IMR-90 (cell line): ENCODE measurements around the gene BCKDK. TPM values are rescaled to one million over a fixed set of nuclear protein-coding genes. Genes with fewer than 3 reads are reported as not detected.

Experiments used
- ATAC-seq: fragments of 200-7000 bp; cut with Tn5 transposase; 2 replicates; pipeline ENCODE4 v1.9.1; 2020; ENCODE audit warnings: low read depth, mild to moderate bottlenecking, moderate library complexity
- BruUV-seq: library from RNA; stranded (reverse); fragments of 400-500 nt; replicated peaks from 2 replicates; lab custom pipeline; 2021; lab: Mats Ljungman, UMichigan
- CTCF ChIA-PET: fragments of 300-600 bp; formaldehyde crosslinking; extraction: SDS; loops from one replicate; lab custom pipeline; 2021; ENCODE audit warnings: antibody characterized with exemption; lab: Yijun Ruan, JAX
- POLR2A ChIA-PET: fragments of 300-600 bp; sonication (Branson Sonifier 250); formaldehyde crosslinking; loops from one replicate; lab custom pipeline; 2022; ENCODE audit warnings: antibody characterized with exemption; ENCODE audit not compliant: unreplicated experiment; lab: Charles Lee
- DNase-seq: peaks from one replicate; pipeline ENCODE4 v3.0.0; 2013
- H2AFZ ChIP-seq: replicated peaks from 2 replicates; pipeline ENCODE3; 2013; ENCODE audit warnings: low read length, mild to moderate bottlenecking; ENCODE audit not compliant: poor library complexity
- H2AK5ac ChIP-seq: 2 replicates; pipeline ENCODE4 v1.6.1; 2013; ENCODE audit warnings: low read depth, low read length, inconsistent platforms
- H2AK9ac ChIP-seq: replicated peaks from 2 replicates; pipeline ENCODE3; 2013; ENCODE audit warnings: mild to moderate bottlenecking, low read depth, low read length, moderate library complexity; ENCODE audit not compliant: poor library complexity
- H2BK120ac ChIP-seq: 2 replicates; pipeline ENCODE4 v1.6.1; 2013; ENCODE audit warnings: low read depth, low read length, inconsistent platforms
- H2BK15ac ChIP-seq: 3 replicates; pipeline ENCODE4 v1.6.1; 2013; ENCODE audit warnings: low read depth, low read length, inconsistent platforms
- H2BK20ac ChIP-seq: 2 replicates; pipeline ENCODE4 v1.6.1; 2013; ENCODE audit warnings: low read depth, mild to moderate bottlenecking, inconsistent platforms, low read length, moderate library complexity
- H2BK5ac ChIP-seq: 2 replicates; pipeline ENCODE4 v1.6.1; 2013; ENCODE audit warnings: mild to moderate bottlenecking, low read depth, low read length, inconsistent platforms; ENCODE audit not compliant: poor library complexity, severe bottlenecking
- H3K14ac ChIP-seq: replicated peaks from 2 replicates; pipeline ENCODE4 v1.6.1; 2013; ENCODE audit warnings: low read depth, low read length, inconsistent platforms
- H3K18ac ChIP-seq: 2 replicates; pipeline ENCODE4 v1.6.1; 2013; ENCODE audit warnings: low read depth, low read length, control low read depth
- H3K23ac ChIP-seq: 2 replicates; pipeline ENCODE4 v1.6.1; 2013; ENCODE audit warnings: low read depth, low read length, inconsistent platforms
- H3K27ac ChIP-seq: 2 replicates; pipeline ENCODE4 v1.5.1; 2013; ENCODE audit warnings: mild to moderate bottlenecking, control low read depth, low read length; ENCODE audit not compliant: insufficient read depth
- H3K27me3 ChIP-seq: 2 replicates; pipeline ENCODE4 v1.6.1; 2013; ENCODE audit warnings: low read length; ENCODE audit not compliant: control insufficient read depth, insufficient read depth
- H3K36me3 ChIP-seq: 2 replicates; pipeline ENCODE4 v1.6.1; 2013; ENCODE audit warnings: low read length, mixed read lengths; ENCODE audit not compliant: control insufficient read depth, insufficient read depth
- H3K4ac ChIP-seq: 2 replicates; pipeline ENCODE4 v1.6.1; 2013; ENCODE audit warnings: low read depth, low read length, inconsistent platforms
- H3K4me1 ChIP-seq: 2 replicates; pipeline ENCODE4 v1.6.1; 2013; ENCODE audit warnings: low read length, mixed read lengths; ENCODE audit not compliant: control insufficient read depth, insufficient read depth
- H3K4me2 ChIP-seq: 2 replicates; pipeline ENCODE4 v1.6.1; 2013; ENCODE audit warnings: low read depth, mild to moderate bottlenecking, control low read depth, low read length, moderate library complexity
- H3K4me3 ChIP-seq: 2 replicates; pipeline ENCODE4 v1.5.1; 2013; ENCODE audit warnings: low read depth, mild to moderate bottlenecking, control low read depth, low read length, moderate library complexity; ENCODE audit not compliant: insufficient read depth
- H3K56ac ChIP-seq: 2 replicates; pipeline ENCODE4 v1.6.1; 2013; ENCODE audit warnings: low read length, inconsistent platforms; ENCODE audit not compliant: insufficient read depth; ENCODE audit errors: extremely low read depth
- H3K79me1 ChIP-seq, 2 experiments: 2 replicates each; pipeline ENCODE4 v1.6.1; 2013; ENCODE audit warnings: low read length in 2 of 2, inconsistent platforms in 1 of 2, low read depth in 1 of 2
- H3K9ac ChIP-seq: 2 replicates; pipeline ENCODE4 v1.6.1; 2013; ENCODE audit warnings: low read depth, low read length, control low read depth
- H3K9me1 ChIP-seq: 2 replicates; pipeline ENCODE4 v1.6.1; 2013; ENCODE audit warnings: low read length, inconsistent platforms; ENCODE audit not compliant: insufficient read depth
- H3K9me3 ChIP-seq: 2 replicates; pipeline ENCODE4 v1.6.1; 2013; ENCODE audit warnings: low read length; ENCODE audit not compliant: control insufficient read depth, insufficient read depth
- H4K20me1 ChIP-seq: 2 replicates; pipeline ENCODE4 v1.6.1; 2013; ENCODE audit warnings: low read length, inconsistent platforms; ENCODE audit not compliant: insufficient read depth
- H4K5ac ChIP-seq: 2 replicates; pipeline ENCODE4 v1.6.1; 2013; ENCODE audit warnings: mild to moderate bottlenecking, low read depth, low read length, control low read depth
- H4K8ac ChIP-seq, 2 experiments: 2 replicates each; pipeline ENCODE4 v1.6.1; 2013; ENCODE audit warnings: low read depth in 2 of 2, low read length in 2 of 2, control low read depth in 1 of 2, inconsistent platforms in 1 of 2
- H4K91ac ChIP-seq: 2 replicates; pipeline ENCODE4 v1.6.1; 2013; ENCODE audit warnings: low read depth, low read length, inconsistent platforms; ENCODE audit not compliant: insufficient read depth
- BHLHE40 ChIP-seq: fragments of 150-350 bp; IDR thresholded peaks from 2 replicates; pipeline ENCODE4 v1.6.1; 2016; ENCODE audit warnings: mild to moderate bottlenecking, low read depth, low read length
- CEBPB ChIP-seq: IDR thresholded peaks from 2 replicates; pipeline ENCODE4 v1.6.1; 2012; ENCODE audit warnings: low read depth, low read length, improper control_type of control experiment
- CTCF ChIP-seq: conservative IDR thresholded peaks from 2 replicates; pipeline ENCODE4 v1.5.1; 2012; ENCODE audit warnings: mild to moderate bottlenecking, low read depth, low read length, improper control_type of control experiment
- FOS ChIP-seq: fragments of 150-350 bp; IDR thresholded peaks from 2 replicates; pipeline ENCODE4 v1.6.1; 2016; ENCODE audit warnings: low read depth, low read length
- MAZ ChIP-seq: IDR thresholded peaks from 2 replicates; pipeline ENCODE4 v1.6.1; 2012; ENCODE audit warnings: low read depth, mild to moderate bottlenecking, low read length, improper control_type of control experiment, moderate library complexity, borderline replicate concordance
- NFE2L2 ChIP-seq: fragments of 150-350 bp; IDR thresholded peaks from 2 replicates; pipeline ENCODE4 v1.6.1; 2016; ENCODE audit warnings: low read depth, mild to moderate bottlenecking, low read length
- RAD21 ChIP-seq: IDR thresholded peaks from 2 replicates; pipeline ENCODE4 v1.6.1; 2012; ENCODE audit warnings: low read length, improper control_type of control experiment
- RCOR1 ChIP-seq: IDR thresholded peaks from 2 replicates; pipeline ENCODE4 v1.6.1; 2012; ENCODE audit warnings: mild to moderate bottlenecking, low read length, improper control_type of control experiment; ENCODE audit not compliant: insufficient replicate concordance
- RFX5 ChIP-seq: IDR thresholded peaks from 2 replicates; pipeline ENCODE4 v1.8.0; 2012; ENCODE audit warnings: low read depth, mild to moderate bottlenecking, low read length, moderate library complexity
- SMC3 ChIP-seq: fragments of 150-350 bp; IDR thresholded peaks from 2 replicates; pipeline ENCODE4 v1.6.1; 2016; ENCODE audit warnings: low read depth, mild to moderate bottlenecking, antibody characterized with exemption, low read length, moderate library complexity
- WGBS, 2 experiments: methylation state at CpG; one replicate each; pipeline versions ENCODE4 v1.1.5 to v1.1.7; 2013; ENCODE audit warnings: missing lambda C conversion rate in 2 of 2; ENCODE audit not compliant: insufficient read length in 1 of 2; ENCODE audit errors: extremely low coverage in 2 of 2; 5-methylcytosine and 5-hydroxymethylcytosine counted together
- dilution Hi-C: fragments of 300-500 bp; cut with HindIII; formaldehyde crosslinking; loops from one replicate; pipeline ENCODE4 v1.14.3; 2018; ENCODE audit warnings: low sequenced_read_pairs; ENCODE audit not compliant: unreplicated experiment
- in situ Hi-C: fragments of 300-500 bp; cut with MboI; formaldehyde crosslinking; loops from 3 replicates; pipeline ENCODE4 v1.14.3; 2019; ENCODE audit warnings: low sequenced_read_pairs, inconsistent platforms, mixed read lengths
- intact Hi-C: fragments of 100-400 bp; cut with micrococcal nuclease; formaldehyde crosslinking; loops from 2 replicates; pipeline ENCODE4 v1.10.0; 2022
- polyA plus RNA-seq, 3 experiments: library from polyadenylated mRNA; depleted of rRNA; stranded (reverse); fragments of >200 nt; gene quantifications; 2 replicates each; pipeline ENCODE4 v1.2.3, GENCODE V29; 2012; ENCODE audit warnings: low replicate concordance in 1 of 3
- total RNA-seq: library from RNA; depleted of rRNA; stranded (reverse); fragments of >200 nt; gene quantifications from 2 replicates; pipeline ENCODE4 v1.2.3, GENCODE V29; 2012
- TF ChIP-seq, protein P1 (sequence below): fragments of 150-350 bp; IDR thresholded peaks from 2 replicates; pipeline ENCODE4 v1.6.1; 2016; ENCODE audit warnings: low read depth, mild to moderate bottlenecking, low read length, moderate library complexity, borderline replicate concordance

Gene BCKDK
- total and polyA plus RNA-seq, 2 of the 4 experiments (the other 2 are of a cell fraction): 26.0 to 79.3 TPM

GRCh38 chr16:31080035-31080629 is 28.1 kb upstream of the BCKDK start:
- H2BK20ac ChIP-seq: no peak overlapping the region
- no peak overlapping the region for H3K27ac ChIP-seq
- H3K27me3 ChIP-seq: no peaks in the 10 kb centered on the region
- no peak overlapping the region for H3K23ac ChIP-seq
- H4K20me1 ChIP-seq: peaks cover 21% of the 10 kb centered on the region
- no peak overlapping the region for H3K14ac ChIP-seq
- H3K4me2 ChIP-seq: no peak overlapping the region
- BruUV-seq: no TSS peak
- H2BK15ac ChIP-seq: no peak overlapping the region
- 96% methylated on average over 28 of the region's 40 CpGs; no CpG with 5 or more reads in 1 of the 2 experiments for WGBS, 2 experiments
- no peak overlapping the region for H2AFZ ChIP-seq
- no peak overlapping the region for H4K91ac ChIP-seq
- ChIA-PET CTCF (no interaction called here), POLR2A (no interaction called here)
- H3K4me3 ChIP-seq: no peak overlapping the region
- no peaks in the 10 kb centered on the region for H3K9me3 ChIP-seq
- H3K18ac ChIP-seq: no peak overlapping the region
- no peak overlapping the region for H3K4ac ChIP-seq
- H3K36me3 ChIP-seq: peaks cover 81% of the 10 kb centered on the region
- no peak overlapping the region for H2BK5ac ChIP-seq
- dilution Hi-C loops (no loop called here), in situ Hi-C loops (loop anchor here (10.0 kb wide), 1 partner anchor 95 kb away; the partner anchor contains the start of gene HSD3B7), intact Hi-C loops (no loop called here)
- H4K5ac ChIP-seq: no peak overlapping the region
- H3K4me1 ChIP-seq: no peaks in the 10 kb centered on the region
- H3K79me1 ChIP-seq: peaks cover 14 to 63% of the 10 kb centered on the region in 2 experiments
- no peak for ATAC-seq
- H3K9ac ChIP-seq: no peak overlapping the region
- no peak overlapping the region for H3K56ac ChIP-seq
- H3K9me1 ChIP-seq: peaks cover 3% of the 10 kb centered on the region; the same call in 1 of the 2 replicates
- H2AK9ac ChIP-seq: no peak overlapping the region
- no peak for TF ChIP-seq SMC3
- TF ChIP-seq RCOR1: no peak
- TF ChIP-seq RFX5: no peak
- no peak for TF ChIP-seq FOS
- no peak for TF ChIP-seq BHLHE40
- TF ChIP-seq, protein P1, sequence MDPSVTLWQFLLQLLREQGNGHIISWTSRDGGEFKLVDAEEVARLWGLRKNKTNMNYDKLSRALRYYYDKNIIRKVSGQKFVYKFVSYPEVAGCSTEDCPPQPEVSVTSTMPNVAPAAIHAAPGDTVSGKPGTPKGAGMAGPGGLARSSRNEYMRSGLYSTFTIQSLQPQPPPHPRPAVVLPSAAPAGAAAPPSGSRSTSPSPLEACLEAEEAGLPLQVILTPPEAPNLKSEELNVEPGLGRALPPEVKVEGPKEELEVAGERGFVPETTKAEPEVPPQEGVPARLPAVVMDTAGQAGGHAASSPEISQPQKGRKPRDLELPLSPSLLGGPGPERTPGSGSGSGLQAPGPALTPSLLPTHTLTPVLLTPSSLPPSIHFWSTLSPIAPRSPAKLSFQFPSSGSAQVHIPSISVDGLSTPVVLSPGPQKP: no peak
- no peak for TF ChIP-seq NFE2L2
- no peak for TF ChIP-seq MAZ
- no peak for TF ChIP-seq CTCF
- TF ChIP-seq CEBPB: no peak
- no peak for TF ChIP-seq RAD21
- H2BK120ac ChIP-seq: no peak overlapping the region
- H2AK5ac ChIP-seq: no peak overlapping the region
- DNase-seq: no peak
- no peak overlapping the region for H4K8ac ChIP-seq
